K562 (cell line): ENCODE measurements around the gene ZNF692. TPM values are rescaled to one million over a fixed set of nuclear protein-coding genes. Genes with fewer than 3 reads are reported as not detected.

Experiments used
- CREM ChIP-seq: IDR thresholded peaks from 2 replicates; pipeline ENCODE4 v1.6.1; 2014; ENCODE audit warnings: antibody characterized with exemption, low read depth
- E2F1 ChIP-seq: sonication (generic); formaldehyde crosslinking; IDR thresholded peaks from 2 replicates; pipeline ENCODE4 v1.8.1; 2023; ENCODE audit warnings: mild to moderate bottlenecking, missing genetic modification reagents, moderate library complexity
- HDAC8 ChIP-seq: fragments of 450-650 bp; IDR thresholded peaks from 2 replicates; pipeline ENCODE4 v1.6.1; 2016; ENCODE audit warnings: mild to moderate bottlenecking, missing genetic modification characterization, moderate library complexity, missing compliant biosample characterization
- HMGN3 ChIP-seq: IDR thresholded peaks from 2 replicates; pipeline ENCODE4 v1.6.1; 2011; ENCODE audit warnings: borderline replicate concordance, low read depth, mild to moderate bottlenecking, mixed read lengths, low read length; ENCODE audit not compliant: insufficient read length; ENCODE audit errors: extremely low read depth
- HNRNPK ChIP-seq: fragments of 200-400 bp; formaldehyde crosslinking; IDR thresholded peaks from one replicate; pipeline ENCODE4 v1.6.1; 2018; ENCODE audit warnings: mild to moderate bottlenecking, low read depth, low read length; ENCODE audit not compliant: poor library complexity, severe bottlenecking
- IFI16 ChIP-seq: fragments of 250-450 bp; sonication (Bioruptor Pico); IDR thresholded peaks from 2 replicates; pipeline ENCODE4 v2.1.2; 2022; ENCODE audit warnings: mild to moderate bottlenecking, inconsistent platforms
- L3MBTL2 ChIP-seq: fragments of 450-650 bp; IDR thresholded peaks from 2 replicates; pipeline ENCODE4 v1.6.1; 2016; ENCODE audit warnings: mild to moderate bottlenecking, moderate library complexity
- MCM5 ChIP-seq: fragments of 450-650 bp; IDR thresholded peaks from 2 replicates; pipeline ENCODE4 v1.6.1; 2016; ENCODE audit warnings: low read depth
- MTA1 ChIP-seq: fragments of 450-650 bp; IDR thresholded peaks from 2 replicates; pipeline ENCODE4 v1.6.1; 2017; ENCODE audit warnings: borderline replicate concordance
- NEUROD1 ChIP-seq: fragments of 150-350 bp; IDR thresholded peaks from 2 replicates; pipeline ENCODE4 v1.6.1; 2014; ENCODE audit warnings: borderline replicate concordance, low read length, low read depth; ENCODE audit not compliant: partially characterized antibody
- OTX1 ChIP-seq: fragments of 450-650 bp; formaldehyde crosslinking; IDR thresholded peaks from 2 replicates; pipeline ENCODE4 v1.4.0; 2022; ENCODE audit warnings: mild to moderate bottlenecking
- PRPF4 ChIP-seq: fragments of 200-400 bp; formaldehyde crosslinking; IDR thresholded peaks from one replicate; pipeline ENCODE4 v1.6.1; 2017; ENCODE audit warnings: low read length, low read depth, mild to moderate bottlenecking; ENCODE audit not compliant: insufficient read depth, poor library complexity, severe bottlenecking
- REST ChIP-seq, 2 experiments: fragments of 450-650 bp; formaldehyde crosslinking in 1 of 2; IDR thresholded peaks; 2 replicates each; pipeline versions ENCODE4 v1.4.0 to v1.6.1; 2014 to 2020; ENCODE audit warnings: mild to moderate bottlenecking in 2 of 2, borderline replicate concordance in 1 of 2, low read depth in 1 of 2
- SMARCC2 ChIP-seq: fragments of 450-650 bp; IDR thresholded peaks from 2 replicates; pipeline ENCODE4 v1.6.1; 2017; ENCODE audit warnings: antibody characterized with exemption, moderate library complexity, mild to moderate bottlenecking, low read depth
- SRSF3 ChIP-seq: fragments of 200-400 bp; formaldehyde crosslinking; IDR thresholded peaks from 2 replicates; pipeline ENCODE4 v1.6.1; 2016; ENCODE audit warnings: mild to moderate bottlenecking, low read length, moderate library complexity; ENCODE audit not compliant: insufficient read depth
- USF1 ChIP-seq: sonication (generic); formaldehyde crosslinking; IDR thresholded peaks from 2 replicates; pipeline ENCODE4 v1.9.0; 2022; ENCODE audit warnings: mild to moderate bottlenecking, missing genetic modification reagents
- ZFP36 ChIP-seq: fragments of 150-350 bp; IDR thresholded peaks from 2 replicates; pipeline ENCODE4 v1.6.1; 2018; ENCODE audit warnings: low read length, low read depth; ENCODE audit not compliant: partially characterized antibody
- ZNF124 ChIP-seq: sonication (generic); formaldehyde crosslinking; IDR thresholded peaks from 2 replicates; pipeline ENCODE4 v1.8.1; 2022; ENCODE audit warnings: missing genetic modification reagents
- ZNF75A ChIP-seq: fragments of 450-650 bp; formaldehyde crosslinking; IDR thresholded peaks from 2 replicates; pipeline ENCODE4 v1.4.0; 2020; ENCODE audit warnings: mild to moderate bottlenecking
- polyA plus RNA-seq, 8 experiments: library from polyadenylated mRNA; depleted of rRNA in 4 of 8; stranded (reverse) in 5 of 8; unstranded in 3 of 8; fragments of >200 nt; fragmentation: Nextera tagmentation in 2 of 8; fragmentation: Illumina TruSeq in 1 of 8; extraction: Ambion mirVana in 2 of 8; extraction: Trizol in 1 of 8; gene quantifications; 2 replicates each; pipeline versions ENCODE4 v1.2.1 to v1.2.3, GENCODE V29; 2011 to 2014; ENCODE audit warnings: inconsistent platforms in 1 of 8, missing spikeins in 1 of 8
- total RNA-seq, 7 experiments: library from RNA; depleted of rRNA in 6 of 7; stranded (reverse); fragments of >200 nt in 6 of 7; fragmentation: Illumina TruSeq in 2 of 7; extraction: Trizol in 2 of 7; gene quantifications; 2 replicates each; pipeline versions ENCODE4 v1.2.1 to v1.2.3, GENCODE V29; 2011 to 2021; ENCODE audit warnings: low replicate concordance in 1 of 7

ZNF692 gene
- total and polyA plus RNA-seq, 9 of the 15 experiments (the other 6 are each of a cell fraction or from before 2014, with no cell fraction given) = 8.4 to 143 (median 55.9) TPM

GRCh38 chr1:248873409-248873992 lies 14.6 kb upstream of the ZNF692 start (continued):
- TF ChIP-seq HDAC8 (tag) = no peak
- no peak for TF ChIP-seq SMARCC2
- no peak for TF ChIP-seq NEUROD1
- no peak for TF ChIP-seq ZNF124 (CRISPR knock-in tag)
- TF ChIP-seq HNRNPK = no peak
- TF ChIP-seq HMGN3 = peak; percentile 62
- TF ChIP-seq PRPF4 = no peak
- peak; percentile 34; the same call in 1 of the 2 replicates for TF ChIP-seq L3MBTL2
- TF ChIP-seq SRSF3 = no peak
- TF ChIP-seq OTX1 = 0 out of 2 replicates have a peak, but pooled peaks have one; percentile 4
- no peak for TF ChIP-seq ZNF75A (CRISPR knock-in tag)
- peak; percentile 56; the same call in 1 of the 2 replicates for TF ChIP-seq E2F1 (CRISPR knock-in tag)
- TF ChIP-seq USF1 (CRISPR knock-in tag) = no peak
- no peak for TF ChIP-seq IFI16 (CRISPR knock-in tag)
- no peak for TF ChIP-seq REST (IDR thresholded peaks at IDR 0.05; ENCODE audit: borderline replicate concordance)
- TF ChIP-seq REST (CRISPR knock-in tag; IDR thresholded peaks at IDR 0.05; ENCODE audit: low read depth) = 0 out of 2 replicates have a peak, but pooled peaks have one; percentile 21
- TF ChIP-seq ZFP36 = peak; percentile 71
- TF ChIP-seq MTA1 = no peak
- no peak for TF ChIP-seq MCM5
- peak; percentile 97 for TF ChIP-seq CREM
